ENCODE data around the gene JPT2.
A peak's percentile ranks its signal among the peaks of the same experiment; 100 is the strongest.

Gene JPT2

GRCh38 chr16:1744338-1744840 lies 66.3 kb downstream of the JPT2 start:
- no peak overlapping the region for H3K4me3 ChIP-seq (ENCODE audit: low read depth, low read length)
- no peak for TF ChIP-seq CTCF (IDR thresholded peaks at IDR 0.05; ENCODE audit: low read depth, low read length)

GRCh38 chr16:1745181-1745899 lies 67.3 kb downstream of the JPT2 start:
- H3K4me3 ChIP-seq (ENCODE audit: low read depth, low read length): 0 out of 2 replicates have a peak overlapping the region, but pooled peaks have one; percentile 16
- TF ChIP-seq CTCF (IDR thresholded peaks at IDR 0.05; ENCODE audit: low read depth, low read length): no peak

- no peak for TF ChIP-seq CTCF (IDR thresholded peaks at IDR 0.05; ENCODE audit: low read depth, low read length)
- 0 out of 2 replicates have a peak overlapping the region, but pooled peaks have one; percentile 16 for H3K4me3 ChIP-seq (ENCODE audit: low read depth, low read length)
These were observed 68.0 kb downstream of the JPT2 start for GRCh38 chr16:1745900-1746692.

GRCh38 chr16:1746693-1747195 lies 68.7 kb downstream of the JPT2 start:
- H3K4me3 ChIP-seq (ENCODE audit: low read depth, low read length): no peak overlapping the region
- no peak for TF ChIP-seq CTCF (IDR thresholded peaks at IDR 0.05; ENCODE audit: low read depth, low read length)

- no peak for TF ChIP-seq CTCF (IDR thresholded peaks at IDR 0.05; ENCODE audit: low read depth, low read length)
- H3K4me3 ChIP-seq (ENCODE audit: low read depth, low read length): no peak overlapping the region
These were observed 69.9 kb downstream of the JPT2 start for GRCh38 chr16:1747934-1748333.

- no peak for TF ChIP-seq CTCF (IDR thresholded peaks at IDR 0.05; ENCODE audit: low read depth, low read length)
- H3K4me3 ChIP-seq (ENCODE audit: low read depth, low read length): no peak overlapping the region
These were observed 71.4 kb downstream of the JPT2 start for GRCh38 chr16:1749152-1750117.

Measured in WI38 (cell line).